Sigmoid colon (tissue), 4 donors: ENCODE measurements around the gene SYNPO2.

Experiments
- EP300 ChIP-seq, 4 donors: sonication (generic); formaldehyde crosslinking; IDR thresholded peaks; one replicate each; pipeline ENCODE4 v1.6.1; 2017; ENCODE audit warnings: antibody characterized with exemption in 4 of 4
- POLR2A ChIP-seq, 2 donors: fragments of 450-650 bp; IDR thresholded peaks; one replicate each; pipeline ENCODE4 v1.6.1; 2016; ENCODE audit warnings: antibody characterized with exemption in 2 of 2, mild to moderate bottlenecking in 2 of 2, moderate library complexity in 2 of 2
- TF ChIP-seq, protein P1 (sequence below), 4 experiments: fragments of 450-650 bp in 3 of 4; fragments of 200-600 bp in 1 of 4; IDR thresholded peaks; one replicate each; pipeline ENCODE4 v1.5.1; 2016 to 2019; ENCODE audit warnings: antibody characterized with exemption in 4 of 4, mild to moderate bottlenecking in 3 of 4, moderate library complexity in 2 of 4

DNA sequence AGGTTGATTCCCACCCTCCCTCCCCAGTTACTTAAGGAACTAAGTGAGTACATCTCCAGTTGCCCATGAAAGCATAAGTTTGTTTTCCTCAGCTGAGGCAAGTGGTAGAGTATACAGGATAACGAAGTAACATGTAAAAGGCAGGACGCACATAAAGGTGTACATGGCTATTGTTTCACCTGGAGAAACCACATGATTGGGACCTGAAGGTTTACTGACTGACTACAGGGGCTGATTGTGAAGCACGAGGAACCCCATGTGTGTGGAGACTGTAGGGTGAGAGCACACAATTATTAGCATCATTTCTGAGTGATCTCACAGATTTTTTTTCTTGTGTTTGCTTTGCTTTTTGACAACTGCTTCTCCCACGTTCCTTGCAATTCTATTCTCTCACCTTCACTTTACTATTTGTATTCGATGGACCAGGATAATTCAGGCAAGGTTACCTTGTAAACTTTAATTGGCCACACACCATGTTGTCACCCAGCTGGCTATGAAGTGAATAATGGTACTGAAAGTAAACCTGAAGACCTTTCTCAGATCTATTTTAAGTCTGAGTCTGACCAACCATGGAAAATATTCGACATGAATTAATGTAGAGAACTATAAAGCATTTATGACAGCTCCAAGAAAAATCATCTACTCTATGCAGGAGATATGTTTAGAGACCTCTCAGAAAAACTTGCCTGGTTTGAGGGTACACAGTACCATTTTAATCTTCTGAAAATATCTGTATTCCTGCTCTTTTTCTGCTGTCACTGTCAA, 144.4 kb downstream of the SYNPO2 start:
- TF ChIP-seq EP300 (IDR thresholded peaks at IDR 0.05) = no peak
- no peak for TF ChIP-seq POLR2A (IDR thresholded peaks at IDR 0.05)
- TF ChIP-seq, protein P1, sequence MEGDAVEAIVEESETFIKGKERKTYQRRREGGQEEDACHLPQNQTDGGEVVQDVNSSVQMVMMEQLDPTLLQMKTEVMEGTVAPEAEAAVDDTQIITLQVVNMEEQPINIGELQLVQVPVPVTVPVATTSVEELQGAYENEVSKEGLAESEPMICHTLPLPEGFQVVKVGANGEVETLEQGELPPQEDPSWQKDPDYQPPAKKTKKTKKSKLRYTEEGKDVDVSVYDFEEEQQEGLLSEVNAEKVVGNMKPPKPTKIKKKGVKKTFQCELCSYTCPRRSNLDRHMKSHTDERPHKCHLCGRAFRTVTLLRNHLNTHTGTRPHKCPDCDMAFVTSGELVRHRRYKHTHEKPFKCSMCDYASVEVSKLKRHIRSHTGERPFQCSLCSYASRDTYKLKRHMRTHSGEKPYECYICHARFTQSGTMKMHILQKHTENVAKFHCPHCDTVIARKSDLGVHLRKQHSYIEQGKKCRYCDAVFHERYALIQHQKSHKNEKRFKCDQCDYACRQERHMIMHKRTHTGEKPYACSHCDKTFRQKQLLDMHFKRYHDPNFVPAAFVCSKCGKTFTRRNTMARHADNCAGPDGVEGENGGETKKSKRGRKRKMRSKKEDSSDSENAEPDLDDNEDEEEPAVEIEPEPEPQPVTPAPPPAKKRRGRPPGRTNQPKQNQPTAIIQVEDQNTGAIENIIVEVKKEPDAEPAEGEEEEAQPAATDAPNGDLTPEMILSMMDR (IDR thresholded peaks at IDR 0.05) = no peak
